Motor neuron (in vitro differentiated cells): Measurements from ENCODE around the gene WDR64. TPM values are rescaled to one million over a fixed set of nuclear protein-coding genes. Genes with fewer than 3 reads are reported as not detected.
A peak's percentile ranks its signal among the peaks of the same experiment; 100 is the strongest.

Experiments
- ATAC-seq, 8 experiments: fragments of 200-7000 bp; cut with Tn5 transposase; replicated peaks in 6 of 8; 2 replicates each; pipeline ENCODE4 v1.8.0; 2021; ENCODE audit warnings: mild to moderate bottlenecking in 8 of 8, moderate library complexity in 8 of 8
- H3K27ac ChIP-seq, 2 donors: fragments of 250-450 bp; sonication (Bioruptor Pico); 2 replicates each; pipeline ENCODE4 v1.9.0; 2021; ENCODE audit warnings: antibody characterized with exemption in 2 of 2, mild to moderate bottlenecking in 2 of 2, moderate library complexity in 1 of 2
- H3K4me1 ChIP-seq, 2 donors: fragments of 250-450 bp; sonication (Bioruptor Pico); replicated peaks in 1 of 2; 2 replicates each; pipeline ENCODE4 v1.6.1; 2021; ENCODE audit warnings: antibody characterized with exemption in 2 of 2, mild to moderate bottlenecking in 2 of 2, moderate library complexity in 1 of 2
- H3K4me3 ChIP-seq, 5 donors: fragments of 250-450 bp; sonication (Bioruptor Pico); 2 replicates each; pipeline ENCODE4 v1.9.0; 2021; ENCODE audit warnings: antibody characterized with exemption in 5 of 5, mild to moderate bottlenecking in 5 of 5, moderate library complexity in 4 of 5
- WGBS, 10 experiments: fragments of 450-650 bp; shearing (Covaris generic); methylation state at CpG; one replicate each; pipeline ENCODE4 v1.0.0; 2022; 5-methylcytosine and 5-hydroxymethylcytosine counted together
- in situ Hi-C, 9 experiments: fragments of 400-800 bp; cut with MboI; loops; one replicate each; pipeline ENCODE4 v1.15.0; 2021; ENCODE audit warnings: low sequenced_read_pairs in 9 of 9, low pct_unique_long_range_greater_than_20kb in 2 of 9; ENCODE audit not compliant: unreplicated experiment in 9 of 9
- total RNA-seq, 8 experiments: library from RNA; unstranded; fragments of 300-600 nt; gene quantifications; 2 replicates each; pipeline versions ENCODE4 v1.2.3 to v1.2.4, GENCODE V29; 2022

Gene WDR64
- total RNA-seq, 8 experiments from 2014 or later, result 0.05 to 0.85 (median 0.27) TPM; not detected in 4

- no peak overlapping the region for H3K27ac ChIP-seq
These were observed 36.8 kb upstream of the WDR64 start for GRCh38 chr1:241615043-241615974.

GRCh38 chr1:241617426-241617825 lies 34.7 kb upstream of the WDR64 start:
- ATAC-seq, result peak in 5 of 8 experiments; percentile 52 to 93 (median 91)
- no peaks in the 10 kb centered on the region for H3K4me1 ChIP-seq
- no peak overlapping the region for H3K4me3 ChIP-seq
- H3K27ac ChIP-seq, result no peak overlapping the region
- WGBS, 10 experiments, result 62 to 100% (median 78%) methylated on average over 3 to 7 of the region's 7 CpGs
- in situ Hi-C loops, result loop anchor here in 2 of 9 experiments (10.0 kb wide), 2 partner anchors 207 to 217 kb away; no protein-coding TSS in a partner anchor

More at GRCh38 chr1:241615043-241615974, 36.8 kb upstream of the WDR64 start:
- Histone ChIP-seq H3K4me3 (no peak overlapping the region), H3K4me1 (no peaks in the 10 kb centered on the region)
- 72 to 89% (median 82%) methylated on average over 2 to 8 of the region's 8 CpGs for WGBS, 10 experiments
- ATAC-seq, result peak in 2 of 8 experiments; percentile 14 to 28
- in situ Hi-C loops, result loop anchor here in 2 of 9 experiments (10.0 kb wide), 2 partner anchors 209 to 219 kb away; no protein-coding TSS in a partner anchor

GRCh38 chr1:241622669-241623068 lies 29.4 kb upstream of the WDR64 start:
- Histone ChIP-seq H3K27ac (no peak overlapping the region), H3K4me1 (no peaks in the 10 kb centered on the region), H3K4me3 (no peak overlapping the region)
- ATAC-seq, result no peak
- WGBS, 10 experiments, result 59 to 100% (median 91%) methylated on average over 3 to 5 of the region's 5 CpGs; no CpG with 5 or more reads in 1 of the 10 experiments
- in situ Hi-C loops, result loop anchor here in 1 of 9 experiments (10.0 kb wide), 1 partner anchor 212 kb away; no protein-coding TSS in a partner anchor

GRCh38 chr1:241624935-241625334 lies 27.1 kb upstream of the WDR64 start:
- Histone ChIP-seq H3K4me3 (no peak overlapping the region), H3K4me1 (no peaks in the 10 kb centered on the region), H3K27ac (no peak overlapping the region)
- WGBS, 10 experiments, result 10 to 100% (median 82%) methylated on average over 1 to 2 of the region's 2 CpGs; no CpG with 5 or more reads in 2 of the 10 experiments
- in situ Hi-C loops, result loop anchor here in 1 of 9 experiments (10.0 kb wide), 1 partner anchor 210 kb away; no protein-coding TSS in a partner anchor
- peak in 2 of 8 experiments; percentile 55 to 76 for ATAC-seq

- 60 to 95% (median 74%) methylated on average over 2 to 9 of the region's 9 CpGs for WGBS, 10 experiments
- H3K4me3 ChIP-seq, result no peak overlapping the region
- in situ Hi-C loops, result loop anchor here in 1 of 9 experiments (10.0 kb wide), 1 partner anchor 207 kb away; no protein-coding TSS in a partner anchor
- ATAC-seq, result peak in 3 of 8 experiments; percentile 47 to 76 (median 60)
- no peaks in the 10 kb centered on the region for H3K4me1 ChIP-seq
- no peak overlapping the region for H3K27ac ChIP-seq
These were observed 24.4 kb upstream of the WDR64 start for GRCh38 chr1:241627453-241628259.

- no peak for ATAC-seq
- no peak overlapping the region for H3K4me3 ChIP-seq
- H3K27ac ChIP-seq, result no peak overlapping the region
- no peaks in the 10 kb centered on the region for H3K4me1 ChIP-seq
- in situ Hi-C loops, result no loop called here
These were observed 22.1 kb upstream of the WDR64 start for GRCh38 chr1:241630005-241630404.

GRCh38 chr1:241630476-241630875 lies 21.6 kb upstream of the WDR64 start:
- Histone ChIP-seq H3K27ac (no peak overlapping the region), H3K4me3 (no peak overlapping the region), H3K4me1 (no peaks in the 10 kb centered on the region)
- in situ Hi-C loops, result no loop called here
- WGBS, 10 experiments, result 50 to 100% (median 100%) methylated on average over 1 of the region's 1 CpG; no CpG with 5 or more reads in 1 of the 10 experiments
- ATAC-seq, result no peak

GRCh38 chr1:241630899-241631298 lies 21.2 kb upstream of the WDR64 start:
- Histone ChIP-seq H3K4me1 (no peaks in the 10 kb centered on the region), H3K27ac (no peak overlapping the region), H3K4me3 (no peak overlapping the region)
- WGBS, 10 experiments, result 85 to 100% (median 98%) methylated on average over 1 to 2 of the region's 2 CpGs
- no peak for ATAC-seq
- in situ Hi-C loops, result no loop called here

GRCh38 chr1:241631674-241632073 lies 20.4 kb upstream of the WDR64 start:
- H3K4me3 ChIP-seq, result no peak overlapping the region
- no peak for ATAC-seq
- peaks cover 0 to under 1% of the 10 kb centered on the region in 2 donors for H3K4me1 ChIP-seq
- H3K27ac ChIP-seq, result no peak overlapping the region
- in situ Hi-C loops, result no loop called here
- 79 to 97% (median 87%) methylated on average over 3 to 5 of the region's 5 CpGs; no CpG with 5 or more reads in 2 of the 10 experiments for WGBS, 10 experiments

- ATAC-seq, result no peak
- in situ Hi-C loops, result no loop called here
These were observed 19.1 kb upstream of the WDR64 start for GRCh38 chr1:241632987-241633386.

GRCh38 chr1:241635556-241636152 lies 16.4 kb upstream of the WDR64 start:
- H3K4me1 ChIP-seq, result peaks cover 16 to 24% of the 10 kb centered on the region in 2 donors
- no peak for ATAC-seq
- H3K4me3 ChIP-seq, result no peak overlapping the region
- in situ Hi-C loops, result no loop called here
- WGBS, 10 experiments, result 90 to 100% (median 98%) methylated on average over 1 to 4 of the region's 4 CpGs; no CpG with 5 or more reads in 2 of the 10 experiments
- H3K27ac ChIP-seq, result no peak overlapping the region

More at GRCh38 chr1:241632987-241633386, 19.1 kb upstream of the WDR64 start:
- Histone ChIP-seq H3K27ac (no peak overlapping the region), H3K4me3 (no peak overlapping the region), H3K4me1 (peaks cover 8 to 13% of the 10 kb centered on the region in 2 donors)
- WGBS, 10 experiments, result 42 to 100% (median 95%) methylated on average over 1 to 3 of the region's 3 CpGs; no CpG with 5 or more reads in 1 of the 10 experiments

GRCh38 chr1:241636291-241636690 lies 15.8 kb upstream of the WDR64 start:
- in situ Hi-C loops, result no loop called here
- WGBS, 10 experiments, result 0 to 100% (median 85%) methylated on average over 1 of the region's 1 CpG
- ATAC-seq, result no peak
- no peak overlapping the region for H3K4me3 ChIP-seq
- peaks cover 16 to 28% of the 10 kb centered on the region in 2 donors for H3K4me1 ChIP-seq
- no peak overlapping the region for H3K27ac ChIP-seq
